Measurements from ENCODE around the gene ZNF716.

GRCh38 chr7:57437581-57437980 is 12.4 kb upstream of the ZNF716 start:
- TF ChIP-seq CTCF (conservative IDR thresholded peaks at IDR 0.05 in 1 of 2, IDR thresholded peaks at IDR 0.05 in 1 of 2; ENCODE audit: extremely low read depth in 1 of 2, insufficient read depth in 1 of 2, low read depth in 1 of 2, low read length in 2 of 2): no peak
- no peak for TF ChIP-seq EZH2 (IDR thresholded peaks at IDR 0.05; ENCODE audit: borderline replicate concordance, low read length)
